ENCODE measurements around the gene AMZ1. TPM values are rescaled to one million over a fixed set of nuclear protein-coding genes. Genes with fewer than 3 reads are reported as not detected.
A peak's percentile ranks its signal among the peaks of the same experiment; 100 is the strongest.

AMZ1 gene
- polyA plus RNA-seq, 1 donor, result 0.34 TPM

- peaks cover under 1% of the 10 kb centered on the region for H3K9me3 ChIP-seq (ENCODE audit: control insufficient read depth, low read depth, low read length)
- no peaks in the 10 kb centered on the region for H3K27me3 ChIP-seq (ENCODE audit: control insufficient read depth, insufficient read depth, low read length)
- H3K4me3 ChIP-seq (ENCODE audit: low read length), result no peak overlapping the region
- no peak for DNase-seq
- WGBS (ENCODE audit: insufficient coverage, low lambda C conversion rate), result no CpG with 5 or more reads among the region's 9 CpGs
- H3K36me3 ChIP-seq (ENCODE audit: control insufficient read depth, insufficient read depth, low read length), result peaks cover 11% of the 10 kb centered on the region
- peaks cover 31% of the 10 kb centered on the region for H3K4me1 ChIP-seq (ENCODE audit: control insufficient read depth, insufficient read depth, low read length)
- H3K27ac ChIP-seq (ENCODE audit: low read length), result no peak overlapping the region
Observed at GRCh38 chr7:2714636-2715035, 26.6 kb downstream of the AMZ1 start.

GRCh38 chr7:2715341-2716231 lies 27.6 kb downstream of the AMZ1 start:
- Histone ChIP-seq H3K9me3 (ENCODE audit: control insufficient read depth, low read depth, low read length) (no peaks in the 10 kb centered on the region), H3K27me3 (ENCODE audit: control insufficient read depth, insufficient read depth, low read length) (no peaks in the 10 kb centered on the region), H3K4me3 (ENCODE audit: low read length) (no peak overlapping the region), H3K27ac (ENCODE audit: low read length) (no peak overlapping the region), H3K36me3 (ENCODE audit: control insufficient read depth, insufficient read depth, low read length) (peaks cover 14% of the 10 kb centered on the region), H3K4me1 (ENCODE audit: control insufficient read depth, insufficient read depth, low read length) (peaks cover 31% of the 10 kb centered on the region)
- WGBS (ENCODE audit: insufficient coverage, low lambda C conversion rate), result 63% methylated on average over 2 of the region's 22 CpGs
- DNase-seq, result peak in 1 of 2 donors; percentile 44

GRCh38 chr7:2716488-2716887 lies 28.5 kb downstream of the AMZ1 start:
- no CpG with 5 or more reads among the region's 11 CpGs for WGBS (ENCODE audit: insufficient coverage, low lambda C conversion rate)
- peaks cover 2% of the 10 kb centered on the region for H3K9me3 ChIP-seq (ENCODE audit: control insufficient read depth, low read depth, low read length)
- H3K27ac ChIP-seq (ENCODE audit: low read length), result peak overlapping the region; percentile 89
- H3K36me3 ChIP-seq (ENCODE audit: control insufficient read depth, insufficient read depth, low read length), result peaks cover 18% of the 10 kb centered on the region
- no peak for DNase-seq
- H3K4me1 ChIP-seq (ENCODE audit: control insufficient read depth, insufficient read depth, low read length), result peaks cover 31% of the 10 kb centered on the region
- H3K27me3 ChIP-seq (ENCODE audit: control insufficient read depth, insufficient read depth, low read length), result no peaks in the 10 kb centered on the region
- H3K4me3 ChIP-seq (ENCODE audit: low read length), result no peak overlapping the region

GRCh38 chr7:2716906-2717292 lies 28.9 kb downstream of the AMZ1 start:
- DNase-seq, result peak in 1 of 2 donors; percentile 42
- Histone ChIP-seq H3K27me3 (ENCODE audit: control insufficient read depth, insufficient read depth, low read length) (no peaks in the 10 kb centered on the region), H3K27ac (ENCODE audit: low read length) (peak overlapping the region; percentile 89), H3K9me3 (ENCODE audit: control insufficient read depth, low read depth, low read length) (peaks cover 2% of the 10 kb centered on the region), H3K4me3 (ENCODE audit: low read length) (no peak overlapping the region), H3K4me1 (ENCODE audit: control insufficient read depth, insufficient read depth, low read length) (peaks cover 31% of the 10 kb centered on the region), H3K36me3 (ENCODE audit: control insufficient read depth, insufficient read depth, low read length) (peaks cover 20% of the 10 kb centered on the region)
- no CpG with 5 or more reads among the region's 20 CpGs for WGBS (ENCODE audit: insufficient coverage, low lambda C conversion rate)

GRCh38 chr7:2717293-2718261 lies 29.6 kb downstream of the AMZ1 start:
- no CpG with 5 or more reads among the region's 47 CpGs for WGBS (ENCODE audit: insufficient coverage, low lambda C conversion rate)
- Histone ChIP-seq H3K4me1 (ENCODE audit: control insufficient read depth, insufficient read depth, low read length) (peaks cover 31% of the 10 kb centered on the region), H3K36me3 (ENCODE audit: control insufficient read depth, insufficient read depth, low read length) (peaks cover 22% of the 10 kb centered on the region), H3K27ac (ENCODE audit: low read length) (peak overlapping the region; percentile 89), H3K9me3 (ENCODE audit: control insufficient read depth, low read depth, low read length) (peaks cover 2% of the 10 kb centered on the region), H3K27me3 (ENCODE audit: control insufficient read depth, insufficient read depth, low read length) (no peaks in the 10 kb centered on the region), H3K4me3 (ENCODE audit: low read length) (no peak overlapping the region)
- peak; percentile 82 to 94 for DNase-seq

- Histone ChIP-seq H3K36me3 (ENCODE audit: control insufficient read depth, insufficient read depth, low read length) (peaks cover 30% of the 10 kb centered on the region), H3K4me1 (ENCODE audit: control insufficient read depth, insufficient read depth, low read length) (peaks cover 31% of the 10 kb centered on the region), H3K4me3 (ENCODE audit: low read length) (no peak overlapping the region), H3K9me3 (ENCODE audit: control insufficient read depth, low read depth, low read length) (peaks cover 2% of the 10 kb centered on the region), H3K27me3 (ENCODE audit: control insufficient read depth, insufficient read depth, low read length) (no peaks in the 10 kb centered on the region), H3K27ac (ENCODE audit: low read length) (peak overlapping the region; percentile 89)
- no CpG with 5 or more reads among the region's 34 CpGs for WGBS (ENCODE audit: insufficient coverage, low lambda C conversion rate)
- DNase-seq, result no peak
Observed at GRCh38 chr7:2718296-2718965, 30.4 kb downstream of the AMZ1 start.

DNA sequence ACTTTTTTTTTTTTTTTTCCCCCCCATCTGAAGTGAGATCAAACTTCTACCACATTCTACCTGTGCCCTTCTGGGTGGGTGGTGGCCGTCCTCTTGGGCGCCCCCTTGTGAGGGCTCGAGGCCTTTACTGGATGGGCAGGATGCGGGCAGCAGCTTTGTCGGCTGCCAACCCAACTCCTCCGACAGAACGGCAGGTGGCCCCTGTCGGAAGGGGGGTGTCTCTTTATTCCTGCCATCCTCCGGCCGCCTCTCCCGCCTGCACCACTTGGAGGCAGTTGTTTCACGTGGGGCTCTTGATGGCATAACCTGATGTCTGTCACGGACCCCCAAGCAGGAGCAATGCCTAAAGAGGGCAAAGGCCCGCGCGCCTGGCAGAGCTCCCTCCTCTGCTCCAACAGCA lies 31.0 kb downstream of the AMZ1 start:
- WGBS (ENCODE audit: insufficient coverage, low lambda C conversion rate), result no CpG with 5 or more reads among the region's 16 CpGs
- H3K27me3 ChIP-seq (ENCODE audit: control insufficient read depth, insufficient read depth, low read length), result no peaks in the 10 kb centered on the region
- DNase-seq, result no peak

DNA sequence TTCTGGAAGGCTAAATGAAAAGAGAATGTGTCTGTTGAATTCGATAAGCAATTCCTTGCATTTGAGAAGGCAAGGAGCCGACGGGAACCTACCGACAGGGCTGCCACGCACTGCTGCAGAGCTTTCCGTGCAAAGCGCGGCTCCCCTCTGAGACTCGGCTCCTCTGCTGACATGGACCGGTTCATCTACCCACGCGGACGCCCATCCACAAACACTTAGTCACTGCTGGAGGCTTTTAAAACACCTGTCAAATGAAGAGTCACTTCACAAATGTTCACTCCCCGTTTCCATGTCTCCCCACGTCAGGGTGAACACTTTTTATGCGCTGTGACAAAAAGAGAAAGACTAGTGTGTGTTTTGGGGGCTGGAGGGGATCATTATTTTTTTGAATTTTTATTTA lies 32.0 kb downstream of the AMZ1 start:
- no peak overlapping the region for H3K27ac ChIP-seq (ENCODE audit: low read length)
- no peak overlapping the region for H3K4me3 ChIP-seq (ENCODE audit: low read length)
- no peak for DNase-seq
- peaks cover 2% of the 10 kb centered on the region for H3K9me3 ChIP-seq (ENCODE audit: control insufficient read depth, low read depth, low read length)
- peaks cover 38% of the 10 kb centered on the region for H3K36me3 ChIP-seq (ENCODE audit: control insufficient read depth, insufficient read depth, low read length)
- H3K4me1 ChIP-seq (ENCODE audit: control insufficient read depth, insufficient read depth, low read length), result peaks cover 31% of the 10 kb centered on the region
- H3K27me3 ChIP-seq (ENCODE audit: control insufficient read depth, insufficient read depth, low read length), result no peaks in the 10 kb centered on the region
- 100% methylated on average over 1 of the region's 16 CpGs for WGBS (ENCODE audit: insufficient coverage, low lambda C conversion rate)

More for the DNA sequence above, 31.0 kb downstream of the AMZ1 start:
- H3K27ac ChIP-seq (ENCODE audit: low read length), result no peak overlapping the region
- H3K9me3 ChIP-seq (ENCODE audit: control insufficient read depth, low read depth, low read length), result peaks cover 2% of the 10 kb centered on the region
- H3K36me3 ChIP-seq (ENCODE audit: control insufficient read depth, insufficient read depth, low read length), result peaks cover 34% of the 10 kb centered on the region
- peaks cover 31% of the 10 kb centered on the region for H3K4me1 ChIP-seq (ENCODE audit: control insufficient read depth, insufficient read depth, low read length)
- H3K4me3 ChIP-seq (ENCODE audit: low read length), result no peak overlapping the region

- Histone ChIP-seq H3K36me3 (ENCODE audit: control insufficient read depth, insufficient read depth, low read length) (peaks cover 55% of the 10 kb centered on the region), H3K27me3 (ENCODE audit: control insufficient read depth, insufficient read depth, low read length) (no peaks in the 10 kb centered on the region), H3K4me1 (ENCODE audit: control insufficient read depth, insufficient read depth, low read length) (peaks cover 16% of the 10 kb centered on the region), H3K4me3 (ENCODE audit: low read length) (no peak overlapping the region), H3K9me3 (ENCODE audit: control insufficient read depth, low read depth, low read length) (peaks cover 2% of the 10 kb centered on the region), H3K27ac (ENCODE audit: low read length) (no peak overlapping the region)
- no peak for DNase-seq
- 93% methylated on average over 3 of the region's 19 CpGs for WGBS (ENCODE audit: insufficient coverage, low lambda C conversion rate)
Observed at GRCh38 chr7:2721842-2722241, 33.8 kb downstream of the AMZ1 start.

DNA sequence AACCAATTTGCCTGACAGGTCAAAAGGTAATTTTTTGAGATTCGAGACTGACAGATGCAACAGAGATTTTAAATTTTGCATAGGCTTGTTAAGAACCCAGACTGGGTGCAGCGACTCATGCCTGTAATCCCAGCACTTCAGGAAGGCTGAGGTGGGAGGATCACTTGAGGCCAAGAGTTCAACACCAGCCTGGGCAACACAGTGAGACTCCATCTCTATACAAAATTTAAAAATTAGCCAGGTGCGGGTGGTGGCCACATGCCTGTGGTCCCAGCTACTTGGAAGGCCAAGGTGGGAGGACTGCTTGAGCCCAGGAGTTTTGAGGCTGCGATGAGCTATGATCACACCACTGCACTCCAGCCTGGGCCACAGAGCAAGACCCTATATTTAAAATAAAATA lies 34.6 kb downstream of the AMZ1 start:
- Histone ChIP-seq H3K4me3 (ENCODE audit: low read length) (no peak overlapping the region), H3K9me3 (ENCODE audit: control insufficient read depth, low read depth, low read length) (peaks cover 2% of the 10 kb centered on the region), H3K4me1 (ENCODE audit: control insufficient read depth, insufficient read depth, low read length) (peaks cover 8% of the 10 kb centered on the region), H3K36me3 (ENCODE audit: control insufficient read depth, insufficient read depth, low read length) (peaks cover 57% of the 10 kb centered on the region), H3K27ac (ENCODE audit: low read length) (no peak overlapping the region), H3K27me3 (ENCODE audit: control insufficient read depth, insufficient read depth, low read length) (no peaks in the 10 kb centered on the region)
- DNase-seq, result no peak
- WGBS (ENCODE audit: insufficient coverage, low lambda C conversion rate), result 100% methylated on average over 1 of the region's 4 CpGs
